GM21619 (cell line): ENCODE measurements around the gene CHST8.

ENCODE experiments used
- ATAC-seq: cut with Tn5 transposase; IDR thresholded peaks from one replicate; pipeline ENCODE4 v1.9.1; 2021; ENCODE audit not compliant: unreplicated experiment

The CHST8 gene

DNA sequence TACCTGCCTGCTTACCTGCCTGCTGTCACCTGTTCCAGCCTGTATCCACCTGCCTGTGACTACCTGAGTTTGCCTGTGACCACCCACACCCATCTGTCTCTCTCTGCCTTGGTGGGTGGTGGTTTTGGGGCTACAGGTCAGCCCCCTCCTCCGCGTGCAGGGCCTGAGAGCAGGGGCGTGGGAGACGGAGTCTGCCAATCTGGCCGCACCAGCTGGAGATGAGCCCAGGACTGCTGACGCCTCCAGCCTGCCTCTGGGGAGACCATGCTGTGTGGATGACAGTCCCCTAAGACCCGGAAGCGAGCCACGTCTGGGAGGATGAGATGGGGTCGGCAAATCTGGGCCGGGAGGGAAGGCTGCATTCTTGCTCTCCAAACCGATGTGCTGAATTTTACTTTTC, 159.0 kb downstream of the CHST8 start:
- ATAC-seq = no peak

DNA sequence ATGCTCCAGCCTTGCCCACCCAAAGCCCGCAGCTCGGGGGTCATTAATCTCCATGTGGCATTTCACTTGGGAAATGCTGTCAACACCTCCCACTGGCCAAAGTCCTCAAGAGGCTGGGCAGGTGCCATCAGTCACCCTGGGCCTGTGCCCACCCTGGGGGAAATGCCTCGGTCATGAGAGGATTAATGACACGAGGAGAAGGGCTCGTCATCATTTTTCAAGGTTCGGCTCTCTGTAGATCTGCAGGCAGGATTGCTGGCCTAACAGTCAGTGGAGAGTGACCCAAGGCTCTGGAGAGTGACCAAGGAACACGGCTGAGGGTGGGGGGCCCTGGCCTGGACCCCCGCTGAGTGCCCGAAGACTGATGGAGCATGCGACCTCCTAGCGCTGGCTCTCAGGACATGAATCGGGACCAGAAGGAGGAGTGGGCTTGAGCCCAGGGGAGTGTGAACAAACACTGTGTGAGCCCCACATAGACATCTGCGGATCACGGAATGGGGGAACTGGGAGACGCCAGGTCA, 159.7 kb downstream of the CHST8 start:
- no peak for ATAC-seq

DNA sequence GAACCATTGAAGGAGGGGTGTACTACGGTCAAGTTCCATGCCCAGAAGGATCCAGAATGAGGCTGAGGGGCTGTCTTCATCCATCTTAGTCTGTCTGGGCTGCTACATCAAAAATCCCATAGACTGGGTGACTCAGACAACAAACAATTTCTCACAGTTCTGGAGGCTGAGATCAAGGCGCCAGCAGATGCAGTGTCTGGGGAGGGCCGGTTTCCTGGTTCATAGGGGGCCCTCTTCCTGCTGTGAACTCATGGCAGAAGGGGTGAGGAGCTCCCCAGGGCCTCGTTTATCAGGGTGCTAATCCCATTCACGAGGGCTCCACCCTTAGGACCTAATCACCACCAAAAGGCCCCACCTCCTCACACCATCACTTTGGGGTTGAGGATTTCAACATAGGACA, 160.2 kb downstream of the CHST8 start:
- ATAC-seq = no peak

DNA sequence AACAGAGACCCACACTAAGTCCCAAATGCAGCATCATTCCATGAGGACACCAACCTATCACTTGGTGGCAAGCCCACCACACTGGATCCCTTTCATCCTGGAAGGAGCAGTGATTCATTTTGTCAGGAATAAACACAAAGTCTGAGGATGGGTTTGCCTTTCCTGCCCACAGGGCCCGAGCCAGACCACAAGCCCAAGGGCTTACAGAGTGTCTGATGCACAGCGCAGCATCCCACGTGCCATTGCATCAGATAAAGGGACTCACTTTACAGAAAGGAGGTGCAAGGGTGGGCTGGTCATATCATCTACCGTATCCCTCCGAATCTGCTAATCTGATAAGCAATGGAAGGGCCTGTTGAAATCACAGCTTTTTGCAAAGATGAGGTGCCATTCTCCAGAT, 162.7 kb downstream of the CHST8 start:
- no peak for ATAC-seq

DNA sequence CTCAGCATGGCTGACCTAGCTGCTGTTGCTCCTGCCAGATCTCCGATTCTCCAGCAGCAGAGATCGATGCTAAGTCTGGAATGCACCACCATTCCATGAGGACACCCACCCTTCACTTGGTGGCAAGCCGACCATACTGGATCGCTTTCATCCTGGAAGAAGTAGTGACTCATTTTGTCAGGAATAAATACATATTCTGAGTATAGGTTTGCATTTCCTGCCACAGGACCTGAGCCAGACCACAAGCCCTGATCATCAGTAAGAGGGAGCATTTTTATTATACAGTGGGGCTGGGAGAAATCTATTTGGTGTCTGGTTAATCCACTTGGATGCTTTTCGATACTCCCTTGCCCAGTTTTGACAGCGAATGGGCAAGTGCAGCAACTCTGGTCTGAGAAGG, 164.0 kb downstream of the CHST8 start:
- no peak for ATAC-seq

DNA sequence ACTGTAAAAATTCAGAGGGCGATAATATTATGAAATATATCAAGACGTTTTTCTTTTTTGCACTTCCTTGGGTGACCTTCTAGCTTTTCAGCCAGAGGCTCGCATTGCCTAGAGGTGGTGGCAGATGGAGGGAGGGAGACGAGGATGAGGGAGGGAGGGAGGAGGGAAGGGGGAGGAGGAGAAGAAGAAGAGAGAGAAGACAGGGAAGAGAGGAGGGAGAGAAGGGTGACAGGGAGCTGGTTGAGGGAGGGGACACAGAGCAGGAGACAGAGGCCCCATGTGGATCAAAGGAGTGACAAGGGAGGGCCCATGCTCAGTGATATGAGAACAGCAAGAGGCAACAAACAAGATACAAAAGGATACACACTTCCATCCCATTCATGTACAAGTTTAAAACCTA, 166.9 kb downstream of the CHST8 start:
- no peak for ATAC-seq

DNA sequence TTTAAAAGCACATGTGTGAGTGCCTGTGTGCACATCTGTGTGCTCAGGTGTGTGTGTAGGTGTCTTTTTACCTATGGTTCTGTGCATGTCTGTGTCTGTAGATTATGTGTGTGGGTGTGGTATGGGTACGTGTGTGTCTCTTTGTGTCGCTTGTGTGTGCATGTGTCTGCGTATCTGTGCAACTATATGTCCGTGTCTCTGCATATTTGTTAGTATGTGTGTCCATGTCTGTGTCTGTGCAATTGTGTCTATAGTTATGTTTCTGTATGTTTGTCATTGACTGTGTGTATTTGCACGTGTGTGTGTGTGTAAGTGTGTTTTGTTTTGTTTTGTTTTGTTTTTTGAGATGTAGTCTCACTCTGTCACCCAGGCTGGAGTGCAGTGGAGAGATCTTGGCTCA, 167.6 kb downstream of the CHST8 start:
- no peak for ATAC-seq

DNA sequence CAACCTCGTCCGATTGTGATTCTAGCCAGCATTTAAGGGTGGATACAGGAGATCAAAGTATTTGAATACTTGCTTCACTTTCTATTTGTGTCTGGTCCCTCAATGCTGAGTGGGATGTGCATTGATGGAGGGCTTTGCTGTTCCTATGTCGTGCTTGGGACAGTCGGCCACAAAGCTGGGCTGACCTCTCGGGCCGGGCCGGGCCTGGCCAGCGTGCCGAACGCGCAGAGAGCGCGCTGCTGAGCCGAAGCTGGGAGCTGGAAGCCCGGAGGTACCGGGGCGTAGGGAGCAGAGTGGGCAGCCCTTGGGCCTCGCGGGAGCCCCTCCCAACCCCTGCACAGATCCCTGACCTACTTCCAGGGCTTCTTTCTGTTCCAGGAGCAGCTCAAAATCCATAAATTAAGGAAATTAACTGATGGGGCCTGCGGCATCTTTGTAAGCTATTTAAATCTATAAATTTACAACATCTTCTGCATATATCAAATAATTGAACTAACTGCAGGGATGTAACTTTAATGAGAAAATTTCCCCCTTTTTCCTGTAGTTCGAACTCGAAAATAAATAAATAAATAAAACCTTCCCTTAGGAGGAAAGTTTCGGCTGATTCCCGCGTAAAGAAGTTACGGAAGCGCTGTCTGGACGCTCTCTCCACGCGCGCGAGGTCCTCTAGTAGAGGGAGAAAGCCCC, 173.1 kb downstream of the CHST8 start:
- no peak for ATAC-seq

DNA sequence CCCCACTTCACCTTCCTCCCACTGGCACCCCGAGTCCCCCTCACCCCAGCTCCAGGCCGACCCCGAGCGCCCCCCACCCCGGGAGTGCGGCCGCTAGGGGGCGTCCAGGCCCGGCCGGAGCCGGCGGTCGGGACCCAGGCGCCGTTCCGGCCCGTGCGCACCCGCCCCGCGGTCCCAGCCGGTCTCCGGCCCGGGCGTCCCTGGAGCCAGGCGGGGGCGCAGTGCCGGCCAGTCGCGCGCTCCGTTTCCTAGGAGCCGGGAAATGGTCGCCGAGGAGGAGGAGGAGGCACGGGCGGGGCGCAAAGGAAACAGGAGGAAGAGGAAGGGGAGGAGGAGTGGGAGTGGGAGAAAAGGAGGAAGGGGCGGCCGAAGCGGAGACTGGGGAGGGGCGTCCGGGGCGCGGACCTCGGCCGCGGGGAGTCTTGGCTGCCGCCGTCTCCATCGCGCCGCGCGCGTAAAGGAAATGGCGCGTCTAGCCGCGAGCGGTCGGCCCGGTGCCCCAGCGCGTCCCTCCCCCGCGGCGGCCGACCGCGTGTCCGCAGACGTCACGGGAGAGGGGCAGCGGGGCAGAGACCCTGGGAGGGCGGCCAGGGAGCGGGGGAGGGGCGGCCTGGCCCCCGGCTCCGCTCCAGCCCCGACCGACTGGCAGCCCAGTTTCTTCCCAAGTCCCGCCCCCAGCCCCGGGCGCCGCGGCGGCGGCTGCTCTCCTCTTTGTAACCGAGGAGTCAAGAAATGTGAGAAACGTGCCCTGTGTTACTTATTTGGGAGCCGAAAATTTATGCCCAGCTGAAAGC, 173.8 kb downstream of the CHST8 start:
- ATAC-seq = no peak

DNA sequence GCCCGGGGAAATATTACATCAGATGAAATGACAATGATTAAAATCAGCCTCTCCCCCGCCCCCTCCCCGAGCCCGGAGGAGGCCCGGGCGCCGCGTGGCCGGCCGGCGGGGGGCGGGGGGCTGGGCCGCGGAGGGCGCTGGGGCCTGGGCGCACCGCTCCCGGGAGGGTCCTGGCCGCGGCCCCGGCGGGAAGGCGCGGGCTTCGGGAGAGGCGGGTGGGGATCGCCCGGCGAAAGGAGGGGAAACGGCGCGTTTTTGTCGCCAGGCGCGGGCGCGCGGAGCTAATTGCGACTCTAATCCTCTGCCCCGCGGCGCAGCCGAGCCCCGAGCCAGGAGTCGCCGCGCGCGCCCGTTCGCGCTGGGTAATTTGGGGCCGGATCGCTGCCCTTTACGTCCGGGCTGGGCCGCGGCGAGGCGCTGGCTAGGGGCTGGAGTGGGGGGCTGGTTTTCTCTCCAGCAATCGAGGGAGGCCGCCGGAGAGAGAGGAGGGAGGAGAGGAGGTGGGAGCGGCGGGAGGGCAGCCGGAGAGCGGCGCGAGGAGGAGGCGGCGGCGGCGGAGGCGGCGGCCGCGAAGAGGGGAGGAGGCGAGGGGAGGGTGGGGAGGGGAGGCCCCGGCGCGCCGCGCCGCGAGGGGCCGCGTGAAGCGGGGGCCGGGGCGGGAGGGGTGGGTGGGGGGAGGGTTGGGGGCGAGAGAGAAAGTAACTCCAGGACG, 174.6 kb downstream of the CHST8 start, which contains the start of gene KCTD15:
KCTD15 (plus strand) TSS at position 707 of the 712 bp plus-strand sequence. CDS start 3,585 bp downstream, outside the sequence.
- no peak for ATAC-seq

DNA sequence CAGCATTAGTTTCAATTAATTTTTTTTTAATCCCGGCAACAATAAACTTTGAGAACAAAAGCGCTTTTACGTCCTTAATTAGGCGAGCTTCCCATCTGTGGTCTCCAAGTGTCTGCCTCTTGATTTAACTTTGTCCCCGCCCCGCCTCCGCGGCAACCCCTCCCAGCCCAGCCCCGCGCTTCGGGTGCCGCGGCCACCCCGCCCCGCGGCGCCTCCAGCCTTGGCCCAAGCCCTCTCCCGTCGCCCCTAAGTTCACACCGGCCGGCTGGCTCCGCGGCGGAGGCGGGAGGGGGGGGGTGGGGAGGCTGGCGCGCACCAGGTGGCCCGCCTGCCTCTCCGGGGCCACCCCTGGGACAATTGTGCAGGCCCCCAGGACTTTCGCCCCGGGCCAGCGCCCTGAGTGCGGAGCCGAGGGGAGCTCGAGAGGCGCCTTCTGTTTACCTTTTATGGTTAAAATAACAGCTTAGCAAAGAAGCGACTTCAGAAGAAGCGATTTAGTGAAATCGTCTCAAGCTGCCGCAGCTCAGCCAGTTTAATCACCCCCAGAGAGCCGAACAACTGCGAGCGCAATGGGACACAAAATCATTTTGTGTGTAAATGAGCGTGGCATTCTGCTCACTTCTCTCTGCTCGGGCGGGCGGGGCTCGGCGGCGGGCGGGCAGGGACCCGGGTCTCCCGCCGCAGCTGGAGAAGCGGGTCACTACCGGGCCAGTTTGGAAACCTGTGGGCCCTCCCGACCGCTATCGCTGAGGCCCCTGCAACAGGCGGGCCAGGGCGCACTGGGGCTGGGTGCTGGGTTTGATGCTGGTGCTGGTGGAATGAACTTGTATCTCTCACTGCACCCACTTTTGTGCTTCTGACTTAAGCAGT, 176.3 kb downstream of the CHST8 start:
- no peak for ATAC-seq

DNA sequence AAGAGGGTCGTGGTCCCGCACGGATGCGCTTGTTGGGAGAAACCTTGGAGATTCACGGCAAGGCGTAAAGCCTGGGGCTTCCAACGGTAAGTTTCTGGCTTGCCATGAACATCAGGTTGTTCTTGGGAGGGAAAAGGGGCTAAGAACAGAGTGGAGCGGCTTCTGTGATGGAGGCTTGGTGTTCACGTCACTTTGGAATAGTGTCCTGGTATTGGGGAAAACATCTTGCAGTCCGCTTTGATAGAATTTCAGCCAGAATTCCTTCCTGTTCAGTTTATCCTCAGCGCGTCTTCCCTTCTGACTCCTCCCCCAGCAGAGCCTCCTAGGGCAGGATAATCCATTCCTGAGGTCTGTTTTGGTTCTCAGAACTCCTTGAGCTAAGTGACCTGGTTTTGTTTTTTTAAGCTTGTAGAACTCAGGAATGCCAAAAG, 176.9 kb downstream of the CHST8 start:
- no peak for ATAC-seq

DNA sequence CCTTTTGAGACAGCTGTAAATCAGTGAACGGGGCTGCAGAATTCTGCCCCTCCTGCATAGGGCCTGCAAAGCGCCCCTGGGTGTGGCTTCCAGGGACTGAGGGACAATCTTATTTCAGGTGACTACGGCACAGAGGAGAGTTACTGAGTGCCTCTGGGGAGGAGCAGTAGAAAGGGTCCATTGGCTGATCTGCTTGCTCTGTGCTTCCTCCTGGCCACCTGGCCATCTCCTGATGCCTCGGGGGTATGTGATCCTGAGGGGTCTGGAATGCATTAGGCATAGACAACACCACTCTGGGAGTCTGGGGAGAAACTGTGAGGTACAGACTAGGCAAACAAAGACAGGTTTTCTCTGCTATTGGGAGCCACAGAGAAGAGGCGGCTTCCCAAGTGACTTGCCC, 177.7 kb downstream of the CHST8 start:
- no peak for ATAC-seq

DNA sequence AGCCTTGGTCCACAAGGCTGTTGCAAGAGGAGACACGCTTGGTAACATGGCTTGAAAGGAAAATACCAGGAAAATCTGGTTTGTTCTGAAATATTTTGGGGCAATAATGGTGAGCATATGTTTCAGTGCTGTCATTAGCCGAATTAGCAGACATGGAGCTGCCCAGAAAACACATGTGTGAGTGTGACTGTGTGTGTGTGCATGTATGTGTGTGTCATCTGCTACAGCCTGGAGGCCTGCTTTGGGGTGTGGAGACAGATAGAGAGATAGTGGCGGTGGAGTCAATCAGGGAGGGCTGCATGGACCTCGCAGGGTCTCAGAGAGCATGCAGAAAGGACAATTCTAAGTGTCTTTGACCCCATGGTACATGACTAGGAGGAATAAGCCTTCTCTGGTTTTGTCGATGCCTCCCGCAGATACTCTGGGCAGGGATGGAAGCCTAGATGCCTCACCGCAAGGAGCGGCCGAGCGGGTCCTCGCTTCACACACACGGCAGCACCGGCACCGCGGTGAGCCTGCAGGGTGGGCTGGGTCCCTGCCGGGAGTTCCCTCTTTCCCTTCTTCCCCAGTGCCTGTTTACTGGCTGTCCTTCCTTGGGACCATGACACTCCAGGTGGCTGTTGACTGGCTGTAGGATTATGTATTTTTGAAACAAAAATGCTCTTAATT, 178.4 kb downstream of the CHST8 start:
- no peak for ATAC-seq

DNA sequence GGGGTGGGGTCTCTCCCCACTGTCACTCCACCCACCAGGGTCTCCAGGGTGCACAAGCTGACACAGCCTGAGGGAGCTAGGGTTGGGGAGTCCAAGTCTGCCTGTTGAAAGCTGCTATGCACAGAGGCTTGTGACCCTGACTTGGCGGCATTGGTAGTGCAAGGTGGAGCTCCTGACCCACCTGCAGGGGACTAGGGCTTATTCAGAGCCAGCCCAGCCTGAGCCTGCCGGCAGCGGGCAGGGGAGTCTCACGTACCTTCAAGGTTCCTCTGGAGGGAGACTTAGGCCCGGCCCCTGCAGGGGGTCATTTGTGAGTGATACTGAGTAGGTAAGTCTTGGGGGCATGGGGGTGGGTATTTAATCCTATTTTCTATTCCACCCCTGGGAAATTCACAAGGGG, 179.7 kb downstream of the CHST8 start:
- ATAC-seq = no peak

DNA sequence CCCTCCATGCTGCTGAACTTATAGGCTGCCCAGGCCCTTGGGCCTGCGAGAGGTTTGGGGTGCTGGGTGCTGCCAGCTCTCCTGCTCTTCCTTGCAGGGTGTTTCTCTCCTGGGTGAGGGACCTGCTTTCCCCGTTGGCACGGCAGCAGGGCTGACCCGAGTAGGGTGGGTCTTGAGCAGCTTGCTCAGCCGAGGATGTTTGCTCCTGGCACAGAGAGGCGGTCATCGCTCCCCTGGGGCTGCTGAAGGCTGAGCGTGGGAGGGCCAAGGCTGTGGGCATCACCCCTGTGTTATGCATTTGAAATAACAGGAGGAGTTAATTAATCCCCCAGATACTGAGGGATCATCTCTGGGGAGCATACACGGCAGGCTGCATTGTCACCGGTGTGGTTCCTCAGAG, 180.2 kb downstream of the CHST8 start:
- no peak for ATAC-seq

DNA sequence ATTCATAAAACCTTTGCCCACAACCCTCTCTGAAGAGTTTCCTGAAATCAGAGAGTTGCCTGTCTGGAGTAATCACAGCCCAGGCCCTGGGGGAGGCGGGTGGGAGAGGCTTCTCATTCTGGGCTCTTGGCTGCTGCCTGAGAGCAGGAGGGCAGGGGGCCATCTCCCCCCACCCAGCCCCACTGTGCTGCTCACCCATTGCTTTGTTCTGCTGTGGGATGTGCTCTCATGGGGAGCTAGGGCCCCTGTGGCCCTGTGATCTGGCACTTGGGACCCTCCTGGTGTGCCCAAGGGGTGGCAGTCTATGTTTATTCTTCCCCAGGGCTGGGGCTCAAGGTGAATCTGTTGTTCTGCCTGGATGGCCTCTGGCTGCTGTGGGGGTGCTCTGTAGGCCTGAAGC, 181.0 kb downstream of the CHST8 start:
- no peak for ATAC-seq

DNA sequence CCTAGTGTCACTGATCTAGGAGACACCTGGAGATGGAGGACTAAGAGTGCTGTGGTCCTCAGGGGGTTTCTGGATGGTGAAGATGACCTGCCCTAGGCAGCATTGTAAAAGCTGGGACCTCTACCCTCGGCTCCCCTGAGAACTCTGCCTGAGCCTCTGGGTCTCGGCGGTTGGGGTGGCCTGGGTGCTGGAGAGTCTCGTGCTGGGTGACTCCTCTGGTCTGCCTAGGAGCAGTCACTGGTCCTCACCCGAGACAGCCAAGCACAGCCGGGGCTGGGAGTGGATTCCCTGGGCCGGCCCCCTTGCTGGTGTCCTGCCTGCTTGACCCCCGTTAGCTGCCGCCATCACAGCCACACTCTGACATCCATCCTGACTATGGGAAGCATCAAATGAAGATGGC, 181.6 kb downstream of the CHST8 start:
- ATAC-seq = no peak

DNA sequence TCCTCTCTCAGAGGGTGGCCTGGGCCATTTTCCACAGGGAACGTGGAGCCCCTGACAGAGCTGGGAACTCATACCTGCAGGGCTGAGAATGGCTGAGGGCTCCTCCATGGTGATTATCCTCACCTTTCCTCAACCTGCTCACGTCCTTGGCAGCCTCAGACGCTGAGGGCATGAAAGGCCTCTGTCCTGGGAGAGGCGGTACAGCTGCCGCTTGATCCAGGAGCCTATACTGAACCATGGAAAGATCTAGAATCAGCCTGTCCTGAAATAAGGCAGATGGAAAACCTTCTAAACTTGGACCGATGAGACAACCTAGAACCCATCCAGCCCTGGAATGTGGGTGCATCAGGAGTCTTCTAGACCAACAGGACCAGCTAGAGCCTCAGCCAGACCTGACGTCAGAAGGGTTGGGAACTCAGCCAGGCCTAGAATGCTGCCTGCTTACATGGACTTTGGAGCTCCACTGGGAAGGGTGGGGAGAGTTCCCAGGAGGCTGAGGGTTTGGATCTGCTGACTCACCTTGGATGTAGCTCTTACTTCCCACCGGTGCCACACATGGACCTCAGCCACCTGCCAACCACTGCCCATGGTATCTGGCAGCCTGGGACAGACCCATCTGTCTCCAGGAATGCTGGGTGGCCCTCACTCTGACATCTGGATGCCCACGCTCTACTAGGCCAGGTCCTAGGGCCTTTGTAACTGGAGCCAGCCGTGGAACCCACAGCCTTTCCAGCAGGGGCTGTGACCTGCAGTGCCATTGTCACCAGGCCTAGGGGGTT, 182.5 kb downstream of the CHST8 start:
- no peak for ATAC-seq
